HEK293 (cell line): ENCODE results near the gene TSGA10IP.

ENCODE experiments used
- CTCF ChIA-PET: fragments of 350-600 bp; formaldehyde crosslinking; extraction: SDS; loops from one replicate; lab custom pipeline; 2021; ENCODE audit warnings: antibody characterized with exemption; lab: Yijun Ruan, JAX
- POLR2A ChIA-PET: fragments of 300-600 bp; formaldehyde crosslinking; extraction: SDS; loops from one replicate; lab custom pipeline; 2020; ENCODE audit warnings: antibody characterized with exemption, inconsistent platforms; lab: Yijun Ruan, JAX
- H3K27ac ChIP-seq: fragments of 200-500 bp; sonication (Bioruptor generic); 2 replicates; pipeline ENCODE4 v1.5.1; 2014; ENCODE audit warnings: low read depth, low read length, control low read depth, inconsistent platforms; ENCODE audit errors: extremely low read depth
- H3K36me3 ChIP-seq, 2 experiments: fragments of 200-500 bp in 1 of 2; sonication (Bioruptor generic) in 1 of 2; 1 replicate in 1 of 2; 2 replicates in 1 of 2; pipeline ENCODE4 v1.5.1; 2014 to 2017; ENCODE audit warnings: inconsistent platforms in 2 of 2, low read length in 2 of 2; ENCODE audit not compliant: control insufficient read depth in 2 of 2, insufficient read depth in 1 of 2
- H3K4me1 ChIP-seq: fragments of 200-500 bp; sonication (Bioruptor generic); 2 replicates; pipeline ENCODE4 v1.5.1; 2014; ENCODE audit warnings: mild to moderate bottlenecking, low read length, inconsistent platforms; ENCODE audit not compliant: control insufficient read depth, insufficient read depth
- H3K4me3 ChIP-seq: 2 replicates; pipeline ENCODE4 v1.5.1; 2011; ENCODE audit warnings: low read depth, mild to moderate bottlenecking, control low read depth, low read length, moderate library complexity
- H3K9me3 ChIP-seq: fragments of 200-500 bp; sonication (Bioruptor generic); 2 replicates; pipeline ENCODE4 v1.5.1; 2014; ENCODE audit warnings: low read depth, low read length, inconsistent platforms; ENCODE audit not compliant: control insufficient read depth, insufficient read depth
- EGR2 ChIP-seq: fragments of 450-650 bp; formaldehyde crosslinking; IDR thresholded peaks from 2 replicates; pipeline ENCODE4 v1.5.1; 2016; ENCODE audit warnings: low read depth, missing biosample characterization, missing genetic modification characterization
- INSM2 ChIP-seq: fragments of 450-650 bp; formaldehyde crosslinking; IDR thresholded peaks from 2 replicates; pipeline ENCODE4 v1.5.1; 2016; ENCODE audit warnings: missing biosample characterization, missing genetic modification characterization
- KLF16 ChIP-seq: fragments of 450-650 bp; formaldehyde crosslinking; IDR thresholded peaks from 2 replicates; pipeline ENCODE4 v1.5.1; 2017; ENCODE audit warnings: missing biosample characterization, missing genetic modification characterization
- SALL2 ChIP-seq: fragments of 450-650 bp; formaldehyde crosslinking; IDR thresholded peaks from 2 replicates; pipeline ENCODE4 v1.5.0; 2017; ENCODE audit warnings: missing biosample characterization, mild to moderate bottlenecking, missing genetic modification characterization, borderline replicate concordance
- SETDB1 ChIP-seq: IDR thresholded peaks from one replicate; pipeline ENCODE4 v1.6.1; 2017; ENCODE audit warnings: mild to moderate bottlenecking, low read length, moderate library complexity, mixed read lengths; ENCODE audit not compliant: insufficient read length
- TSHZ1 ChIP-seq: fragments of 450-650 bp; formaldehyde crosslinking; IDR thresholded peaks from 2 replicates; pipeline ENCODE4 v1.5.1; 2016; ENCODE audit warnings: missing biosample characterization, missing genetic modification characterization, borderline replicate concordance
- ZBTB8A ChIP-seq: fragments of 450-650 bp; formaldehyde crosslinking; IDR thresholded peaks from 2 replicates; pipeline ENCODE4 v1.5.1; 2016; ENCODE audit warnings: missing biosample characterization, missing genetic modification characterization
- ZNF121 ChIP-seq: fragments of 450-650 bp; formaldehyde crosslinking; IDR thresholded peaks from 2 replicates; pipeline ENCODE4 v1.5.1; 2016; ENCODE audit warnings: missing biosample characterization, missing genetic modification characterization
- ZNF23 ChIP-seq: fragments of 450-650 bp; formaldehyde crosslinking; IDR thresholded peaks from 2 replicates; pipeline ENCODE4 v1.5.1; 2016; ENCODE audit warnings: missing biosample characterization, missing genetic modification characterization, borderline replicate concordance
- ZNF302 ChIP-seq: fragments of 450-650 bp; formaldehyde crosslinking; IDR thresholded peaks from 2 replicates; pipeline ENCODE4 v1.5.1; 2016; ENCODE audit warnings: missing biosample characterization, missing genetic modification characterization, low read depth
- ZNF311 ChIP-seq: fragments of 450-650 bp; formaldehyde crosslinking; IDR thresholded peaks from 2 replicates; pipeline ENCODE4 v1.5.1; 2017; ENCODE audit warnings: missing biosample characterization, missing genetic modification characterization, borderline replicate concordance
- ZNF449 ChIP-seq: fragments of 450-650 bp; formaldehyde crosslinking; IDR thresholded peaks from 2 replicates; pipeline ENCODE4 v1.5.1; 2017; ENCODE audit warnings: missing biosample characterization, mild to moderate bottlenecking, missing genetic modification characterization, moderate library complexity
- ZNF514 ChIP-seq: fragments of 450-650 bp; formaldehyde crosslinking; IDR thresholded peaks from 2 replicates; pipeline ENCODE4 v1.5.1; 2016; ENCODE audit warnings: missing biosample characterization, missing genetic modification characterization
- ZNF544 ChIP-seq: fragments of 450-650 bp; formaldehyde crosslinking; IDR thresholded peaks from 2 replicates; pipeline ENCODE4 v1.5.0; 2017; ENCODE audit warnings: missing biosample characterization, missing genetic modification characterization
- ZNF610 ChIP-seq: fragments of 450-650 bp; formaldehyde crosslinking; IDR thresholded peaks from 2 replicates; pipeline ENCODE4 v1.5.1; 2016; ENCODE audit warnings: missing biosample characterization, missing genetic modification characterization, borderline replicate concordance
- ZNF626 ChIP-seq: fragments of 450-650 bp; sonication (Bioruptor Pico); formaldehyde crosslinking; IDR thresholded peaks from 2 replicates; pipeline ENCODE4 v1.5.1; 2018; ENCODE audit warnings: missing biosample characterization, missing genetic modification characterization, inconsistent platforms
- ZNF670 ChIP-seq: fragments of 450-650 bp; formaldehyde crosslinking; IDR thresholded peaks from 2 replicates; pipeline ENCODE4 v1.5.1; 2016; ENCODE audit warnings: missing biosample characterization, missing genetic modification characterization, low read depth
- ZNF777 ChIP-seq: fragments of 450-650 bp; formaldehyde crosslinking; IDR thresholded peaks from 2 replicates; pipeline ENCODE4 v1.5.1; 2017; ENCODE audit warnings: missing biosample characterization, missing genetic modification characterization, borderline replicate concordance

The TSGA10IP gene

GRCh38 chr11:65977621-65978390 lies 32.5 kb downstream of the TSGA10IP start:
- no peaks in the 10 kb centered on the region for H3K9me3 ChIP-seq
- TF ChIP-seq ZNF302 (tag by site-specific recombination) = no peak
- TF ChIP-seq ZNF449 (tag by site-specific recombination) = no peak
- no peak for TF ChIP-seq TSHZ1 (tag by site-specific recombination)
- no peak for TF ChIP-seq ZNF23 (tag by site-specific recombination)
- TF ChIP-seq KLF16 (tag by site-specific recombination) = no peak
- no peak for TF ChIP-seq ZNF610 (tag by site-specific recombination)
- no peak for TF ChIP-seq ZNF514 (tag by site-specific recombination)
- TF ChIP-seq ZBTB8A (tag by site-specific recombination) = no peak
- no peak for TF ChIP-seq INSM2 (tag by site-specific recombination)
- TF ChIP-seq ZNF311 = no peak
- TF ChIP-seq EGR2 (tag by site-specific recombination) = no peak
- no peak for TF ChIP-seq ZNF670 (tag by site-specific recombination)
- no peak for TF ChIP-seq SETDB1
- TF ChIP-seq ZNF626 (tag by site-specific recombination) = no peak
- TF ChIP-seq SALL2 = no peak
- TF ChIP-seq ZNF777 (tag by site-specific recombination) = no peak
- no peak for TF ChIP-seq ZNF121 (tag by site-specific recombination)
- TF ChIP-seq ZNF544 (tag by site-specific recombination) = no peak
- H3K36me3 ChIP-seq = peaks cover 0 to 53% of the 10 kb centered on the region in 2 experiments; a peak in 2 of 3 replicates
- ChIA-PET CTCF (no interaction called here), POLR2A (interaction anchor here (0.8 kb wide), 1 partner anchor 126 kb away, joined by 3 read pairs; no protein-coding TSS in a partner anchor)
- H3K27ac ChIP-seq = no peak overlapping the region
- no peak overlapping the region for H3K4me3 ChIP-seq
- no peaks in the 10 kb centered on the region for H3K4me1 ChIP-seq
